Measurements from ENCODE around the gene ZNF480. TPM values are rescaled to one million over a fixed set of nuclear protein-coding genes. Genes with fewer than 3 reads are reported as not detected.
A peak's percentile ranks its signal among the peaks of the same experiment; 100 is the strongest.

ZNF480 gene
- total RNA-seq, 4 donors from 2014 or later, result 9.4 to 20.1 (median 10.7) TPM

GRCh38 chr19:52269338-52270261 is 27.4 kb upstream of the ZNF480 start, which contains the start of gene ZNF766:
Gene ZNF766 (plus strand): TSS chr19:52269587. CDS start chr19:52269614, 27 bp downstream.
- Histone ChIP-seq H3K27ac (peak within 1 kb of the TSS; percentile 94 to 99 (median 96)), H3K27me3 (no peaks in the 10 kb centered on the region), H3K4me1 (peaks cover 6 to 16% (median 12%) of the 10 kb centered on the region in 4 donors), H3K4me3 (peak within 1 kb of the TSS; percentile 40 to 94 (median 81)), H3K9me3 (no peaks in the 10 kb centered on the region), H3K36me3 (peaks cover 0 to 5% (median 0%) of the 10 kb centered on the region in 4 donors)
- 0% methylated on average over 4 to 66 of the region's 70 CpGs for WGBS, 2 donors (ENCODE audit: low coverage in 1 of 2)
- in situ Hi-C loops (cut with MboI; ENCODE audit: low pct_ligation_motif_present in 1 of 4, low pct_unique_long_range_greater_than_20kb in 1 of 4, low sequenced_read_pairs in 3 of 4), result loop anchor here in 2 of 4 donors (25.0 kb wide), 1 partner anchor 468 kb away; the partner anchor contains the start of gene ZNF611 (in 2 of the 2)
- TF ChIP-seq, protein P1, sequence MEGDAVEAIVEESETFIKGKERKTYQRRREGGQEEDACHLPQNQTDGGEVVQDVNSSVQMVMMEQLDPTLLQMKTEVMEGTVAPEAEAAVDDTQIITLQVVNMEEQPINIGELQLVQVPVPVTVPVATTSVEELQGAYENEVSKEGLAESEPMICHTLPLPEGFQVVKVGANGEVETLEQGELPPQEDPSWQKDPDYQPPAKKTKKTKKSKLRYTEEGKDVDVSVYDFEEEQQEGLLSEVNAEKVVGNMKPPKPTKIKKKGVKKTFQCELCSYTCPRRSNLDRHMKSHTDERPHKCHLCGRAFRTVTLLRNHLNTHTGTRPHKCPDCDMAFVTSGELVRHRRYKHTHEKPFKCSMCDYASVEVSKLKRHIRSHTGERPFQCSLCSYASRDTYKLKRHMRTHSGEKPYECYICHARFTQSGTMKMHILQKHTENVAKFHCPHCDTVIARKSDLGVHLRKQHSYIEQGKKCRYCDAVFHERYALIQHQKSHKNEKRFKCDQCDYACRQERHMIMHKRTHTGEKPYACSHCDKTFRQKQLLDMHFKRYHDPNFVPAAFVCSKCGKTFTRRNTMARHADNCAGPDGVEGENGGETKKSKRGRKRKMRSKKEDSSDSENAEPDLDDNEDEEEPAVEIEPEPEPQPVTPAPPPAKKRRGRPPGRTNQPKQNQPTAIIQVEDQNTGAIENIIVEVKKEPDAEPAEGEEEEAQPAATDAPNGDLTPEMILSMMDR (IDR thresholded peaks at IDR 0.05), result peak in 2 of 5 experiments; percentile 13 to 14
- peak; percentile 86 for TF ChIP-seq POLR2A (IDR thresholded peaks at IDR 0.05)
- peak; percentile 88 to 94 (median 93) for TF ChIP-seq POLR2AphosphoS5 (IDR thresholded peaks at IDR 0.05)
- no peak for TF ChIP-seq EP300 (IDR thresholded peaks at IDR 0.05; ENCODE audit: low read depth)
- intact Hi-C loops (cut with DNase I; ENCODE audit: low total_unique reads), result loop anchor here (1.0 to 10.0 kb wide), 2 partner anchors 27 to 575 kb away; partner anchors contain the start of gene SPACA6
- peak; percentile 98 for DNase-seq

DNA sequence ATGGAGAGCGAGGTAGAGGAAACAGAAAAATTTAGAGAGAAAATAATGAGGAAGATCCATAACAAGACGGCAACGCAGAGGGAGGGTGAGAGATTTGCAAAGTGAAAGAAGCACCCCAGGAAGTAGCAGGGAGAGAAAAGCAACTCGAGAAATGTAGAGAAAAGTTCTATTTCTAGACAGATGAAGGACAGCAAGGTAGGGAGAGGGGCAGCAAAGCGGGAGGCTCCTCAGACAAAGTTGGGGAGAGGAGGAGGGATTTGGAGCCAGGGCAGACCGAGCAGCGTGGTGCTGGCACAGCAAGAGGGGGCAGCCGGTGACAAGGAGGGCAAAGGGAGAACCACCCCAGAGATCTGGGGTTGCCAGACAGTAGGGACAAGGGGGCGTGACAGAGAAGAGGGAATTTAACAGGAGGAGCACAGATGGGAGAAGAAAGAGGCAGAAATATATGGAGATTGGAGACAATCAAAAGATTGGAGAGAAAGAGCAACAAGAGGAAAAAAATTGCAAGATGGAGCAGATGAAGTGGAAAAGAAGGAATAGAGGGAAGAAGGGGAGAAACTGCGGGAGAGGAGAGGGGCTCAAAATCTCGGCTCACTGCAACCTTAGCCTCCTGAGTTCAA is 26.6 kb upstream of the ZNF480 start:
- H3K27me3 ChIP-seq, result no peaks in the 10 kb centered on the region
- H3K36me3 ChIP-seq, result peaks cover 0 to 7% (median 0%) of the 10 kb centered on the region in 4 donors
- in situ Hi-C loops (cut with MboI; ENCODE audit: low pct_ligation_motif_present in 1 of 4, low pct_unique_long_range_greater_than_20kb in 1 of 4, low sequenced_read_pairs in 3 of 4) (loop anchor here in 2 of 4 donors (25.0 kb wide), 1 partner anchor 467 kb away; the partner anchor contains the start of gene ZNF611 (in 2 of the 2)), intact Hi-C loops (cut with DNase I; ENCODE audit: low total_unique reads) (no loop called here)
- TF ChIP-seq POLR2AphosphoS5 (IDR thresholded peaks at IDR 0.05), result no peak
- no peak for TF ChIP-seq EP300 (IDR thresholded peaks at IDR 0.05; ENCODE audit: low read depth)
- TF ChIP-seq, protein P1 (IDR thresholded peaks at IDR 0.05), result no peak
- TF ChIP-seq POLR2A (IDR thresholded peaks at IDR 0.05), result no peak
- DNase-seq, result peak; percentile 12
- peak overlapping the region; percentile 40 to 94 (median 81) for H3K4me3 ChIP-seq
- H3K4me1 ChIP-seq, result peaks cover 6 to 16% (median 12%) of the 10 kb centered on the region in 4 donors
- H3K9me3 ChIP-seq, result no peaks in the 10 kb centered on the region
- H3K27ac ChIP-seq, result peak overlapping the region; percentile 94 to 99 (median 96)
- 3 to 14% methylated on average over 9 to 11 of the region's 11 CpGs for WGBS, 2 donors (ENCODE audit: low coverage in 1 of 2)

GRCh38 chr19:52273301-52273700 is 23.7 kb upstream of the ZNF480 start:
- Histone ChIP-seq H3K27ac (no peak overlapping the region), H3K4me3 (no peak overlapping the region), H3K36me3 (peaks cover 0 to 12% (median 0%) of the 10 kb centered on the region in 4 donors), H3K9me3 (peaks cover 0 to 4% of the 10 kb centered on the region in 2 donors), H3K4me1 (peaks cover 6 to 16% (median 12%) of the 10 kb centered on the region in 4 donors), H3K27me3 (no peaks in the 10 kb centered on the region)
- DNase-seq, result no peak
- TF ChIP-seq POLR2A (IDR thresholded peaks at IDR 0.05), result no peak
- in situ Hi-C loops (cut with MboI; ENCODE audit: low pct_ligation_motif_present in 1 of 4, low pct_unique_long_range_greater_than_20kb in 1 of 4, low sequenced_read_pairs in 3 of 4) (loop anchor here in 2 of 4 donors (25.0 kb wide), 1 partner anchor 464 kb away; the partner anchor contains the start of gene ZNF611 (in 2 of the 2)), intact Hi-C loops (cut with DNase I; ENCODE audit: low total_unique reads) (no loop called here)
- WGBS, 2 donors (ENCODE audit: low coverage in 1 of 2), result 98 to 100% methylated on average over 2 of the region's 2 CpGs

- peaks cover 5 to 8% of the 10 kb centered on the region in 2 donors for H3K9me3 ChIP-seq
- peaks cover 6 to 13% (median 9%) of the 10 kb centered on the region in 4 donors for H3K4me1 ChIP-seq
- TF ChIP-seq, protein P1 (IDR thresholded peaks at IDR 0.05), result no peak
- TF ChIP-seq EP300 (IDR thresholded peaks at IDR 0.05; ENCODE audit: low read depth), result no peak
- TF ChIP-seq POLR2AphosphoS5 (IDR thresholded peaks at IDR 0.05), result no peak
- no peak for TF ChIP-seq POLR2A (IDR thresholded peaks at IDR 0.05)
- no peak overlapping the region for H3K27ac ChIP-seq
- DNase-seq, result no peak
- in situ Hi-C loops (cut with MboI; ENCODE audit: low pct_ligation_motif_present in 1 of 4, low pct_unique_long_range_greater_than_20kb in 1 of 4, low sequenced_read_pairs in 3 of 4), result loop anchor here in 2 of 4 donors (25.0 kb wide), 1 partner anchor 463 kb away; the partner anchor contains the start of gene ZNF611 (in 2 of the 2)
- intact Hi-C loops (cut with DNase I; ENCODE audit: low total_unique reads), result no loop called here
- H3K36me3 ChIP-seq, result peaks cover 0 to 21% (median 0%) of the 10 kb centered on the region in 4 donors
- no peak overlapping the region for H3K4me3 ChIP-seq
- no peaks in the 10 kb centered on the region for H3K27me3 ChIP-seq
- 94% methylated on average over 5 of the region's 5 CpGs; no CpG with 5 or more reads in 1 of the 2 donors for WGBS, 2 donors (ENCODE audit: low coverage in 1 of 2)
Measured at GRCh38 chr19:52274191-52274590, 22.8 kb upstream of the ZNF480 start.

Data from transverse colon (tissue), 4 donors.